Measurements from ENCODE around the gene SNF8.

- TF ChIP-seq, protein P1, sequence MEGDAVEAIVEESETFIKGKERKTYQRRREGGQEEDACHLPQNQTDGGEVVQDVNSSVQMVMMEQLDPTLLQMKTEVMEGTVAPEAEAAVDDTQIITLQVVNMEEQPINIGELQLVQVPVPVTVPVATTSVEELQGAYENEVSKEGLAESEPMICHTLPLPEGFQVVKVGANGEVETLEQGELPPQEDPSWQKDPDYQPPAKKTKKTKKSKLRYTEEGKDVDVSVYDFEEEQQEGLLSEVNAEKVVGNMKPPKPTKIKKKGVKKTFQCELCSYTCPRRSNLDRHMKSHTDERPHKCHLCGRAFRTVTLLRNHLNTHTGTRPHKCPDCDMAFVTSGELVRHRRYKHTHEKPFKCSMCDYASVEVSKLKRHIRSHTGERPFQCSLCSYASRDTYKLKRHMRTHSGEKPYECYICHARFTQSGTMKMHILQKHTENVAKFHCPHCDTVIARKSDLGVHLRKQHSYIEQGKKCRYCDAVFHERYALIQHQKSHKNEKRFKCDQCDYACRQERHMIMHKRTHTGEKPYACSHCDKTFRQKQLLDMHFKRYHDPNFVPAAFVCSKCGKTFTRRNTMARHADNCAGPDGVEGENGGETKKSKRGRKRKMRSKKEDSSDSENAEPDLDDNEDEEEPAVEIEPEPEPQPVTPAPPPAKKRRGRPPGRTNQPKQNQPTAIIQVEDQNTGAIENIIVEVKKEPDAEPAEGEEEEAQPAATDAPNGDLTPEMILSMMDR (conservative IDR thresholded peaks at IDR 0.05 in 1 of 2, IDR thresholded peaks at IDR 0.05 in 1 of 2; ENCODE audit: extremely low read depth in 1 of 2, insufficient read depth in 1 of 2, low read depth in 1 of 2, low read length in 2 of 2) = no peak
- no peak for TF ChIP-seq EZH2 (IDR thresholded peaks at IDR 0.05; ENCODE audit: borderline replicate concordance, low read length)
Observed at GRCh38 chr17:48993951-48994350, 49.3 kb upstream of the SNF8 start.
